ENCODE data around the gene TMEM151A. TPM values are rescaled to one million over a fixed set of nuclear protein-coding genes. Genes with fewer than 3 reads are reported as not detected.

Gene TMEM151A
- total RNA-seq, 1 experiment from 2014 or later, result 1.5 TPM

- ChIA-PET POLR2A (ENCODE audit: low non-redundant PET) (no interaction called here), CTCF (no interaction called here)
- no TSS peak for BruUV-seq (replicated peaks)
- H3K27ac ChIP-seq (ENCODE audit: low read depth, low read length, poor library complexity, severe bottlenecking), result peak overlapping the region; percentile 25
- TF ChIP-seq CTCF (conservative IDR thresholded peaks at IDR 0.05; ENCODE audit: low read depth, low read length) (no peak), EZH2 (IDR thresholded peaks at IDR 0.05; ENCODE audit: borderline replicate concordance, low read depth, low read length, poor library complexity, severe bottlenecking) (no peak)
- intact Hi-C loops (cut with micrococcal nuclease; ENCODE audit: unreplicated experiment), result no loop called here
- peaks cover 29% of the 10 kb centered on the region for H3K4me1 ChIP-seq (ENCODE audit: insufficient read depth, low read length, poor library complexity, severe bottlenecking)
- H3K4me3 ChIP-seq (ENCODE audit: low read depth, low read length, poor library complexity, severe bottlenecking), result no peak overlapping the region
- no peaks in the 10 kb centered on the region for H3K27me3 ChIP-seq (replicated peaks; ENCODE audit: insufficient read depth, low read depth, low read length, poor library complexity)
- no peak for DNase-seq (ENCODE audit: low spot score)
- H3K9me3 ChIP-seq (ENCODE audit: low read depth, low read length, poor library complexity, severe bottlenecking), result no peaks in the 10 kb centered on the region
- peaks cover 7% of the 10 kb centered on the region for H3K36me3 ChIP-seq (ENCODE audit: insufficient read depth, low read length, poor library complexity, severe bottlenecking)
Measured at GRCh38 chr11:66333220-66333877, 41.7 kb downstream of the TMEM151A start.

GRCh38 chr11:66333896-66334604 lies 42.4 kb downstream of the TMEM151A start:
- peaks cover 7% of the 10 kb centered on the region for H3K36me3 ChIP-seq (ENCODE audit: insufficient read depth, low read length, poor library complexity, severe bottlenecking)
- TF ChIP-seq EZH2 (IDR thresholded peaks at IDR 0.05; ENCODE audit: borderline replicate concordance, low read depth, low read length, poor library complexity, severe bottlenecking), result no peak
- no peak for TF ChIP-seq CTCF (conservative IDR thresholded peaks at IDR 0.05; ENCODE audit: low read depth, low read length)
- BruUV-seq (replicated peaks), result no TSS peak
- no peak for DNase-seq (ENCODE audit: low spot score)
- ChIA-PET CTCF (no interaction called here), POLR2A (ENCODE audit: low non-redundant PET) (no interaction called here)
- H3K27me3 ChIP-seq (replicated peaks; ENCODE audit: insufficient read depth, low read depth, low read length, poor library complexity), result no peaks in the 10 kb centered on the region
- H3K4me3 ChIP-seq (ENCODE audit: low read depth, low read length, poor library complexity, severe bottlenecking), result no peak overlapping the region
- H3K27ac ChIP-seq (ENCODE audit: low read depth, low read length, poor library complexity, severe bottlenecking), result peak overlapping the region; percentile 25
- H3K9me3 ChIP-seq (ENCODE audit: low read depth, low read length, poor library complexity, severe bottlenecking), result no peaks in the 10 kb centered on the region
- peaks cover 25% of the 10 kb centered on the region for H3K4me1 ChIP-seq (ENCODE audit: insufficient read depth, low read length, poor library complexity, severe bottlenecking)
- intact Hi-C loops (cut with micrococcal nuclease; ENCODE audit: unreplicated experiment), result no loop called here

- no peak for DNase-seq (ENCODE audit: low spot score)
- no TSS peak for BruUV-seq (replicated peaks)
- H3K4me1 ChIP-seq (ENCODE audit: insufficient read depth, low read length, poor library complexity, severe bottlenecking), result peaks cover 25% of the 10 kb centered on the region
- no peak for TF ChIP-seq EZH2 (IDR thresholded peaks at IDR 0.05; ENCODE audit: borderline replicate concordance, low read depth, low read length, poor library complexity, severe bottlenecking)
- no peak for TF ChIP-seq CTCF (conservative IDR thresholded peaks at IDR 0.05; ENCODE audit: low read depth, low read length)
- peaks cover 7% of the 10 kb centered on the region for H3K36me3 ChIP-seq (ENCODE audit: insufficient read depth, low read length, poor library complexity, severe bottlenecking)
- H3K4me3 ChIP-seq (ENCODE audit: low read depth, low read length, poor library complexity, severe bottlenecking), result no peak overlapping the region
- no peaks in the 10 kb centered on the region for H3K27me3 ChIP-seq (replicated peaks; ENCODE audit: insufficient read depth, low read depth, low read length, poor library complexity)
- peak overlapping the region; percentile 61 for H3K27ac ChIP-seq (ENCODE audit: low read depth, low read length, poor library complexity, severe bottlenecking)
- CTCF ChIA-PET, result interaction anchor here (1.0 kb wide), 1 partner anchor 23 kb away, joined by 3 read pairs; no protein-coding TSS in a partner anchor
- intact Hi-C loops (cut with micrococcal nuclease; ENCODE audit: unreplicated experiment), result no loop called here
- POLR2A ChIA-PET (ENCODE audit: low non-redundant PET), result no interaction called here
- no peaks in the 10 kb centered on the region for H3K9me3 ChIP-seq (ENCODE audit: low read depth, low read length, poor library complexity, severe bottlenecking)
Measured at GRCh38 chr11:66334605-66335442, 43.1 kb downstream of the TMEM151A start.

Data from A673 (cell line).